ENCODE data around the gene DPYSL5.

- TF ChIP-seq CTCF (IDR thresholded peaks at IDR 0.05) (no peak), POLR2A (IDR thresholded peaks at IDR 0.05; ENCODE audit: low read depth) (no peak), POLR2AphosphoS5 (IDR thresholded peaks at IDR 0.05) (no peak), EP300 (IDR thresholded peaks at IDR 0.05) (no peak)
Measured at GRCh38 chr2:26887151-26887550, 39.2 kb downstream of the DPYSL5 start.
